Urinary bladder (tissue), 4 donors: ENCODE results near the gene ANKDD1B. TPM values are rescaled to one million over a fixed set of nuclear protein-coding genes. Genes with fewer than 3 reads are reported as not detected.
A peak's percentile ranks its signal among the peaks of the same experiment; 100 is the strongest.

Source experiments
- DNase-seq: peaks from one replicate; pipeline ENCODE4 v3.0.0-alpha.2; 2015; ENCODE audit errors: extremely low spot score
- H3K27ac ChIP-seq: one replicate; pipeline ENCODE4 v1.5.1; 2013; ENCODE audit warnings: low read depth, mild to moderate bottlenecking, moderate library complexity
- H3K36me3 ChIP-seq: one replicate; pipeline ENCODE4 v1.6.1; 2013; ENCODE audit warnings: mild to moderate bottlenecking, moderate library complexity; ENCODE audit not compliant: insufficient read depth
- H3K4me1 ChIP-seq: one replicate; pipeline ENCODE4 v1.6.1; 2013; ENCODE audit warnings: mild to moderate bottlenecking, moderate library complexity; ENCODE audit not compliant: insufficient read depth
- H3K4me3 ChIP-seq: one replicate; pipeline ENCODE4 v1.5.1; 2013; ENCODE audit warnings: low read depth, low read length
- WGBS: extraction: QIAGEN DNeasy Blood & Tissue Kit; methylation state at CpG from one replicate; pipeline ENCODE4 v1.1.7; 2013; 5-methylcytosine and 5-hydroxymethylcytosine counted together
- polyA plus RNA-seq: library from polyadenylated mRNA; stranded (reverse); fragments of 200-250 nt; gene quantifications from one replicate; pipeline ENCODE4 v1.2.3, GENCODE V29; 2013
- small RNA-seq: library from RNA; depleted of rRNA; stranded (forward); fragments of <200 nt; gene quantifications from one replicate; pipeline ENCODE3, GENCODE V24; 2014
- total RNA-seq: library from RNA; depleted of rRNA; stranded (reverse); fragments of >200 nt; gene quantifications from one replicate; pipeline ENCODE4 v1.2.3, GENCODE V29; 2014
- donor health status: healthy with polysubstance abuse.
- donor health status: healthy.

ANKDD1B gene
- total and polyA plus RNA-seq, 2 donors = 0.41 to 10.3 TPM

DNA sequence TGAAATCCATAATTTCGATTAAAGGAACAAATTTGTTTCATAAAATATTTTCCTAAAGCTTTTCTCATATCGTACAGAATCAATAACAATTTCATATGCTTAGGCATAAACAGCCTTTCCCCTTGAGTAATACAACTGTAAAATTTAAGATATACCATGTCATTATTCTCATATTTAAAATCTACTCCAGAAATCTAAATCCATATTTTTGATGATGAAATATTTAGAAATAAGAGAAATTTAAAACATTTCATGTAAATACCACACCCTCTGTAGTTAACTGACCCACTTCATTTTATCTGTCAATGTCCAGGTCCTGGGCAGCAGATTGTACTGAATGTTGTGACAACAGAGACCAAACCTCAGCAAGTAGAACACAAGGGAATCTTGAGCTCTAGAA is 100.8 kb downstream of the ANKDD1B start:
- Histone ChIP-seq H3K4me1 (no peaks in the 10 kb centered on the region), H3K4me3 (no peak overlapping the region), H3K27ac (no peak overlapping the region), H3K36me3 (peaks cover 2% of the 10 kb centered on the region)
- no peak for DNase-seq
- WGBS = 93% methylated on average over 2 of the region's 2 CpGs

DNA sequence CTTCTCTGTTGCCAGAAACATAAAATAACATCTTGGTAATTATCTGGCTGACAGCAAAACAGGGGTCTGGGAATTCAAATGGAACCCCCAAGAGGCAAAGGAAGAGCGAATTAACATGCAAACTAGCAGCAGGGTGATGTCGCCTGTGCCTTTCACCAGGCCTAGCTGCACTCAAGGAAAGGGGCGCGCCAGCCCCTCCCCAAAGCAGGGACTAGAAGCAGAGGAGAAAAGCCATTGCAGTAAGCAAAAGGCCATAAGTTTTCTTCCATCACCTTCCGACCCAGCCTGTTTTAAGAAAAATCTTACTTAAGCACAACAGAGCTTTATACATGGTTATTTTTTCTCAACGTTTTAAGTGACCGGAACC is 105.4 kb downstream of the ANKDD1B start:
- Histone ChIP-seq H3K27ac (peak overlapping the region; percentile 85), H3K4me1 (no peaks in the 10 kb centered on the region), H3K36me3 (peaks cover 2% of the 10 kb centered on the region), H3K4me3 (peak overlapping the region; percentile 63)
- no peak for DNase-seq
- WGBS = under 1% methylated on average over 7 of the region's 7 CpGs

DNA sequence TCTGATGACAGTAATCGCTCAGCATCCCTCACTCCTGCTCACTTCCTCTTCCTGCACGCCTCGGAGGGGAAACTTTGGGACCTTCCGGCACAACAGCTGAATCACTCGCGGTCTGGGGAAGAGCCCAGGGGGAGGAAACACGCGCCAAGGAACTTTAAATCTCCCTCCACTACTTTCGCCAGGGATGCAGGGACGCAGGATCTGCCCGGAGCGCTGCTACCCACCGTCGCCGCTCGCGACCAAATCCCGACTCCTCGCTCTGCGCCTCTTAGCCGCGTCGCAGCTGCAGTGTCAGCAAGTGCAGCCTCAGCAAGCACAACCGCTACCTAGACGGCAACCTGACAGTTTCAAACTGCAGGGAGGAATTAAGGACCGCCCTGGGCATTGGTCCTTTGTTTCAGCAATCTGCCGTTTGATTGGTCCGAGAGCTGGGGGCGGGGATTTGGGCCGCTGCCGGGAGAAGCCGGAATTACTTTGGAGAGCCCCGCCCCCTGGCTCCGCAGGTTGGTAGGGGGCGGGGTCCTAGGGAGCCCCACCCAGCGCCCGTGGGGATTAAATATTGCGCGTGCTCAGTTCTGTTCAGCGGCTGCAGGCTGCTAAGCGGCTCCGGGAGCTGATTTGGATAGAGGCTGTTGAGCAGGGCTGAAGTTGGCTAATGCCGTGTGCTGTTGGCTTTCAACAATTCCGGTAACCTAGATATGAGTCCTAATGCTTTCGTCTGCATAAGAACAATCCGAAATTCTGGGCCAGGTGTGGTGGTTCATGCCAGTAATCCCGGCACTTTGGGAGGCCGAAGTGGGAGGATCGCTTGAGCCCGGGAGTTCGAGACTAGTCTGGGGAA is 106.0 kb downstream of the ANKDD1B start, which contains the start of gene POC5:
Gene POC5 (minus strand): TSS at position 356 of the 841 bp plus-strand sequence. CDS start 4,500 bp downstream, outside the sequence.
- peak; percentile 89 for DNase-seq
- Histone ChIP-seq H3K36me3 (peaks cover 2% of the 10 kb centered on the region), H3K27ac (peak within 1 kb of the TSS; percentile 85), H3K4me1 (no peaks in the 10 kb centered on the region), H3K4me3 (peak within 1 kb of the TSS; percentile 63)
- WGBS = 11% methylated on average over 51 of the region's 51 CpGs

DNA sequence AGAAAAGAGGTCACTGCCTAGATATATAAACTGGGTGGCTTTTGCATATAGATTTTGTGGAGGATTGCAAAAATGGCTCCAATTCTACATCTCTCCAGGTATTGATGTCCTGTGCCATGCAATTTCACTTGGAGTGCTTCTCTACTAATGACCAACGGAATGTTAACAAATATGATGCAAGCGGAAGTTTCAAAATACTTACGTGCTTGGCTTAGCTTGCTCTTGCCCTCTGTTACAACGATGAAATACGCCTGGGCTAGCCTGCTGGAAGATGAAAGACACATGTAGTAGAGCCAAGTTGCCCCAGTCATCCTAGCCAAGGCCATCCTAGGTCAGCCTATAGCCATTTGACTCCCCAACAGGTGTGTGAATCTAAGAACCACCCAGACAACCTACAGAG is 109.6 kb downstream of the ANKDD1B start:
- 80% methylated on average over 5 of the region's 5 CpGs for whole genome bisulfite sequencing
- Histone ChIP-seq H3K36me3 (no peaks in the 10 kb centered on the region), H3K27ac (no peak overlapping the region), H3K4me3 (no peak overlapping the region), H3K4me1 (no peaks in the 10 kb centered on the region)
- DNase-seq = no peak

Small RNA genes within 50 kb of the gene (small RNA-seq; reads per million reads assigned to genes)
- not detected for gene RNU6-680P

Other genes with a start within 250 kb of the ANKDD1B start
- gene CERT1, start 99.8 kb upstream of the ANKDD1B start, total RNA-seq = 94.1 TPM
- 32.5 TPM for gene CERT1, start 99.8 kb upstream of the ANKDD1B start, polyA plus RNA-seq
- 140 TPM for gene POLK, start 99.6 kb upstream of the ANKDD1B start, total RNA-seq
- 14.1 TPM for gene POLK, start 99.6 kb upstream of the ANKDD1B start, polyA plus RNA-seq
- 26.5 TPM for gene POC5, start 106.0 kb downstream of the ANKDD1B start, total RNA-seq
- gene POC5, start 106.0 kb downstream of the ANKDD1B start, polyA plus RNA-seq = 9.2 TPM